Astrocyte of the cerebellum (primary cell): ENCODE measurements around the gene DMD.

Source experiments
- DNase-seq: peaks from one replicate; pipeline ENCODE4 v3.0.0-alpha.2; 2011; ENCODE audit warnings: low read depth
- H3K4me3 ChIP-seq: 2 replicates; pipeline ENCODE4 v1.5.1; 2011; ENCODE audit warnings: mild to moderate bottlenecking, low read depth, low read length, moderate library complexity
- in situ Hi-C: cut with HindIII; loops from 2 replicates; pipeline ENCODE4 v1.10.0; 2017; ENCODE audit warnings: low sequenced_read_pairs
- TF ChIP-seq, protein P1 (sequence below): IDR thresholded peaks from 2 replicates; pipeline ENCODE4 v1.5.1; 2012; ENCODE audit warnings: low read length, low read depth, moderate library complexity, mild to moderate bottlenecking; ENCODE audit errors: missing control alignments

The DMD gene

DNA sequence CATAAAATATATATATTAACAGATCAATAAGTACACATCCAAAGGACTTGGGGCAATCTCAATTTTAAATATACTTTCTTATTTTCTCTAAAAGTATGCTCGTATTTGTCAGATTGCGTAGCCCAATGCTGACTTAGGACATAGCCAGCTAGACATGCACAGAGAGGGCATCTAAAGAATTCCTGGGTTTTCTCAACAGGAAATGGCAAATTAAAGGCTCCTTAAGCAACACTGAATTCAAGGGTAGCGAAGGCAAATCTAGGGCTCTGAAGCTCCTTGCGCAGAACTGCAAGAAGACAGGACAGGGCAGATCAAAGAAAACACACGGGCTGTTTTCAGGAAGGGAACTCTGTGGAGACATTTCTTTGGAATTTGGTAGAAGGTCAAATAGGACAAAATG, 2044.9 kb downstream of the DMD start:
- H3K4me3 ChIP-seq = no peak overlapping the region
- TF ChIP-seq, protein P1, sequence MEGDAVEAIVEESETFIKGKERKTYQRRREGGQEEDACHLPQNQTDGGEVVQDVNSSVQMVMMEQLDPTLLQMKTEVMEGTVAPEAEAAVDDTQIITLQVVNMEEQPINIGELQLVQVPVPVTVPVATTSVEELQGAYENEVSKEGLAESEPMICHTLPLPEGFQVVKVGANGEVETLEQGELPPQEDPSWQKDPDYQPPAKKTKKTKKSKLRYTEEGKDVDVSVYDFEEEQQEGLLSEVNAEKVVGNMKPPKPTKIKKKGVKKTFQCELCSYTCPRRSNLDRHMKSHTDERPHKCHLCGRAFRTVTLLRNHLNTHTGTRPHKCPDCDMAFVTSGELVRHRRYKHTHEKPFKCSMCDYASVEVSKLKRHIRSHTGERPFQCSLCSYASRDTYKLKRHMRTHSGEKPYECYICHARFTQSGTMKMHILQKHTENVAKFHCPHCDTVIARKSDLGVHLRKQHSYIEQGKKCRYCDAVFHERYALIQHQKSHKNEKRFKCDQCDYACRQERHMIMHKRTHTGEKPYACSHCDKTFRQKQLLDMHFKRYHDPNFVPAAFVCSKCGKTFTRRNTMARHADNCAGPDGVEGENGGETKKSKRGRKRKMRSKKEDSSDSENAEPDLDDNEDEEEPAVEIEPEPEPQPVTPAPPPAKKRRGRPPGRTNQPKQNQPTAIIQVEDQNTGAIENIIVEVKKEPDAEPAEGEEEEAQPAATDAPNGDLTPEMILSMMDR = no peak
- no peak for DNase-seq
- in situ Hi-C loops = no loop called here

DNA sequence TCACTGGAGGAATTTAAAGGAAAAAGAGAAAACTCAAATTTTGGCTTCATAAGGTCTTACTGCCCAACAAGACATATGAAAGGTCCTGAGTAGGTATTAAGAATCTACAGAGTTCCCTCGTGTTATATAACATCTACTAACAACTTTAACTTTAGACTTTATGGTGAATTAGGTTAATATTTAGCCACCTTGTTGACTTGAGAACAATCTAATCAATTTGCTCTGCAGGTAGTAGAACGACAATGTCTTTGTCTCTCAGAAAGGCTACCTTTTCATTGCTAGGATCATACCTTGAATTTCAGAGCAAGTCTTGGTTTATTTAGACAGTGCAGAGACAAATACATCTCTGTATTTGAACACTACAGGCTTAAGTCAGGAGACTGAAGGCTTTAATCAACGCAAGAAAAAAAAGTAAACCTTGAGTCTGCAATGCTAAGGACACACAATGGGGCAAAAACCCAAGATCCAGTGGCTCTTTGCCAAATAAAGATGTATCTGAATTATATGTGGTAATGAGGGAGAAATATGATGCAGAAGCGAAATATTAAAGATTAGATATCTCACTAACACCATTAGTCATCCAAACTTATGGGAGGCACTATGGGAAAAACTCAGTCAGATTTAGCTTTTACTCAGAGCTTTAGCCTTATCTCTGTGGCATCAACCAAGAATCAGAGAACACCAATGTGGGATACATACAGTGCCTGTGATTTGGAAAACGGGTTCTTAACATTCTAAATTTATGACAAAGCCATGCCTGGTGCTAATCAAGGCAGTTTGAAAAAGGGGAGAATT, 2045.9 kb downstream of the DMD start:
- in situ Hi-C loops = no loop called here
- DNase-seq = no peak
- TF ChIP-seq, protein P1 = no peak
- no peak overlapping the region for H3K4me3 ChIP-seq

DNA sequence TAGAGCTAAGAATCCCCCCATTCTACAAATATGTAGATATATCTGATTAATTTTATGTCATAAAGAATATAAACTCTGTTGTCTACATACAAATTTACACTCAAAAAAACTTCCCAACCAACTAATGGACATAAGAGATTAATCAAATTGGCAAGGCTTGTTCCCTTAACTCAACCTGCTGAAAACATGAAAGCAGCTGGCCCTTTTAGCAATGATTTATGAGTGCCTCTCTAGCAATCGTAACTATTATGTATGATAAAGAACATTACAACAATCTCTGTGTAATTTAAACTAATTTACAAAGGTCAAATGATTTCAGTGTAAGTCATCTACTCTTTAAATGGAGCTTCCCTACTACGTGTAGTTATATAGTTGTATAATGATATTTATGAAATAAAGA, 2056.4 kb downstream of the DMD start:
- DNase-seq = no peak
- no peak overlapping the region for H3K4me3 ChIP-seq
- in situ Hi-C loops = no loop called here
- TF ChIP-seq, protein P1 = no peak

DNA sequence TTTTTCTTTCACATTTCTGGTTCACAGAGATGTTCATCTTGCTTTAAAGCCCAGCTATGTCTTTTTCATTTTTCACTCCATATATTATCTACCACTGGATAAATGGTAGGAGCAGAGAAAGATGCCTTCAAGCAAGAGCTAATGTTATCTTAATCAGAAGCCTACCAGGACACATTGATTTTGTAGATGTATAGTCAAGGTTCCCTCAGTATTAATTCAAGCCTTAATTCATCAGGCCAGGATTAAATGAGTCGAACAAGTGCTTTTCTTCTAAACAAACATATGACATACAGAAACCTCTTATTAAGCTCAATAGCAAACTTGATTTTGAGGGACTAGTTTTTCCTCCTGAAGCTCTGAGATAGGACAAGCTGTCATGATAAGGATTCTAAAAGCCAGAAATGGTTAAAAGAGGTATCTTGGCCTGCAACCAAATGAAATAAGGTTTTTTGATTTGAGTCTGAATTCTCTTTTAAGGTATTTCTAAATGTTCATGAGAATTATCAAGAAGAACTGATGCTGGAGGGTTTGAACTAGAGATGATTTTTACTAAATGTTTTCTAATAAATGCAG, 2057.8 kb downstream of the DMD start:
- no peak for DNase-seq
- in situ Hi-C loops = no loop called here

DNA sequence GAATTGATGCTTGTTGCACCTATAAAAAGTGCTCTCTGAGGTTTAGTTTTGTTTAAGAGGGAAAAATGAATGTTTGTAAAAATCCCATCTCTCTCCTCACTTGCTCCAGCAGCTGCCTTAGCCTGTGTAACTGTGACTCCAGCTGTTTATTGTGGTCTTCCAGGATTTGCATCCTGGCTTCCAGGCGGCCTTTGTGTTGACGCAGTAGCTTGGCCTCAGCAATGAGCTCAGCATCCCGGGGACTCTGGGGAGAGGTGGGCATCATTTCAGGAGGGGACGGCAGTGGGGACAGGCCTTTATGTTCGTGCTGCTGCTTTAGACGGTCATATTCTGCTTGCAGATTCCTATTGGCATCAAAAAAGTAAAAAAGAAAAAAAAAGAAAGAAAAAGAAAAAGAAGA, 2064.2 kb downstream of the DMD start:
- no peak for DNase-seq
- no peak overlapping the region for H3K4me3 ChIP-seq
- in situ Hi-C loops = no loop called here
- TF ChIP-seq, protein P1 = no peak

More for the DNA sequence above, 2057.8 kb downstream of the DMD start:
- no peak overlapping the region for H3K4me3 ChIP-seq
- TF ChIP-seq, protein P1 = no peak

DNA sequence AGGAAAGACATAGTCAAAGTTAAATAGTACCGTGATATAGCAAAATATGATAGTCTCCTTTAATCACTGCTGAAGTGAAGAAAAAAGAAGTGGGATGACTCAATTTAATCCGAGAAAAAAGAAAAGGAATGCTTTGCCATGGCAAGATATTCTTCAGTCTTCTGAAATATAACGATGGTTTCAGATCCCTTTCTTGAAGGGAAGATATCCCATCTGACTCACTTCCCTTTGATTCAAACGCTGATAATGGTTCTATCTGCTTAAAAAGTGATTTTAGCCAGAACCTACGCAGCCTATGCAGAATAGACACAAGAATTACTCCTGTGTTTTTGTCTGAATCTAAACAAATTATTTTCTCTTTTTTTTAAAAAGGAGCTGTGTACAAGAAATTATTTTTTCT, 2071.4 kb downstream of the DMD start:
- DNase-seq = no peak
- H3K4me3 ChIP-seq = no peak overlapping the region
- in situ Hi-C loops = no loop called here
- TF ChIP-seq, protein P1 = no peak
